ENCODE measurements around the gene DNAJC5G.
"Not testable (repeated sequence)": the region's sequence is repeated elsewhere in the genome, so short reads cannot be mapped to it uniquely, and the experiment has no call there.

DNAJC5G gene

DNA sequence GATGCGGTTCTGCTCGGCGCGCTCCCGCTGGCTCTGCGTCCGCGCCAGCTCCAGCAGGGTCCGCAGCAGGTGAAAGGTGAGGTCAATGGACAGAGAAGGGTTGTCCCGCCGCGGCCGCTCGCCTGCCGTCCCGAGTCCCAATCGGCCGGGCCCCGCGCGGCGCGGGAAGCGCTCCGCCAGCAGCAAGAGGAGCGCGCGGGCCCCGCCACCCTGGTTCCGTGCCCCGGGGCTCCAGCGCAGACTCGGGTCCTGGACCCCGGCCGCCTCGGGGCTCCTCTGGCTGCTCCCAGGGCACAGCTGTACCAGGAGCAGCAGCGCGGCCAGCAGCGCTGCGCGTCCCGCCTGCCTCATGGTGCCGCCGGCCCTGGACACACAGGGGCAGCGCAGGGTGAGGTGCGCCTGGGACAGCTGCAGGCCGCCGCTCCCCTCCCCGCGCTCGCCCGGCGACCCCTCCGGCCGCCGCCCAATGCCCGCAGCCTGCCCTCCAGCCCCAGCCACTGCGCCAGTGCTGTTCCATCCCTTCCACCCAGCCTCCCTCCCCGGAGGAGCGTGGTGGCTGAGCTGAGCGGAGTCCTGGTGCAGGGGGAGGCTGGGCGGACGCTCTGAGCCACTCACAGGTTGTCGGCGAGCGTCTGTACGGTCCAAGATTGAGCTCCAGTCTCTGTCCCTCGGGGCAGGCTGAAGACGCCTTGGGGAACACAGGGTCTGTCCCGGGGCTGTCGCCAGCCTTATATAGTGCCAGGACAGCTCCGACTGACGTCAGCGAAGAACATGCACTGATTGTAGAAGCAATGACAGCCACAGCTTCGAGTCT is 32.5 kb downstream of the DNAJC5G start:
- no peak for DNase-seq

- peak in 1 of 56 donors; percentile 14 for DNase-seq
These were observed 33.2 kb downstream of the DNAJC5G start, which contains the start of gene UCN for GRCh38 chr2:27308359-27308881. Gene UCN (minus strand): TSS chr2:27308445. CDS start chr2:27307895, 550 bp downstream.

DNA sequence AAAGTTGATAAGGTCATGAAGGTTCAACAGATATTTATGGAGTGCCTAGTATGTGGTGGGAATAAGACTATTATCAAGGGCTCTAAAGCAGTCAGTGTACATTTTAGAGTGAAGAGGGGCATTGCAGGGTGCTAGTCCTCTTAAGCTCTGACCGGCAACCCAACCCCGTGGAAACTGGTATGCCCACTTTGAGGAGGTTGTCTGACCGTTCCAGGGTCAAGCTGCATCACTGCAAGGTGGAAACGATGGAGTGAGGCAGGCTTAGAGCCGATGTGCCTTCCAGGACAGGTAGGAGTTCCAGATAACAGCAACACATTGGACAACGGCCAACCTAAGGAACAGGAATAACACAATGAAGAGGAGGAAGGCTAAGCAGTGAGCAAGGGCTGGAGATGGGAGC is 34.4 kb downstream of the DNAJC5G start:
- no peak for DNase-seq

DNA sequence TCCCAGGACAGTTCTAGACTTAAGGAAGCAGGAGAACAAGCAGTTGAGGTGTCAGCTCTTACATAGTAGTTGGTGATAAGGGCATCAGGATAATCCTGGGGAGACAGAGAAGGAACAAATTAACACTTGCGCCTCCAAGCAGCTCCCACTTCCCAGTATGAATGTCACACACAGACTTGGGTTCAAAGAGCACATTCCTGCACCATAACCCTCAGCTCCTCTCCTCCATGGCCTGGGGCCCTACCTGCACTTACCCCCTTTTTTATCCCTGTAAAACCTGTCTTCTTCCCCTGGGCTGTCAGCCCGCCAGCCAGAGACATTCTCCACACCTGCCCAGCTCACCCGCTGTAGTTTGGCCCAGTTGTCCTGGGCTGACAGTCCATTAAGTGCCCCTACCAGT is 36.9 kb downstream of the DNAJC5G start:
- DNase-seq, result no peak

GRCh38 chr2:27313882-27314645 is 38.8 kb downstream of the DNAJC5G start:
- no peak for DNase-seq

GRCh38 chr2:27314709-27315108 is 39.5 kb downstream of the DNAJC5G start:
- no peak for DNase-seq

- no peak for DNase-seq
These were observed 39.9 kb downstream of the DNAJC5G start for GRCh38 chr2:27315122-27315521.

GRCh38 chr2:27316655-27317412 is 41.6 kb downstream of the DNAJC5G start:
- DNase-seq, result peak in 41 of 56 donors; percentile 6 to 76 (median 40)

DNA sequence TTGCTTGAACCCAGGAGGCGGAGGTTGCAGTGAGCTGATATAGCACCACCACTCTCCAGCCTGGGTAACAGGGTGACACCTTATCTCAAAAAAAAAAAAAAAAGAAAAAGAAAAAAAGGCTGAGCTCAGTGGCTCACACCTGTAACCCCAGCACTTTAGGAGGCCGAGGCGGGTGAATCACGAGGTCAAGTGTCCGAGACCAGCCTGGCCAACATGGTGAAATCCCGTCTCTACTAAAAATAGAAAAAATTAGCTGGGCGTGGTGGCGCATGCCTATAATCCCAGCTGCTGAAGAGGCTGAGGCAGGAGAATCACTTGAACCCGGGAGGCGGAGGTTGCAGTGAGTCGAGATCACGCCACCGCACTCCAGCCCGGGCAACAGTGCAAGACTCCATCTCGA is 44.6 kb downstream of the DNAJC5G start:
- DNase-seq, result not testable (repeated sequence)

- no peak for DNase-seq
These were observed 45.8 kb downstream of the DNAJC5G start for GRCh38 chr2:27320958-27321543.

- peak in 2 of 56 donors; percentile 40 for DNase-seq
These were observed 47.1 kb downstream of the DNAJC5G start for GRCh38 chr2:27322301-27322765.

GRCh38 chr2:27322766-27323595 is 47.7 kb downstream of the DNAJC5G start, which contains the start of gene MPV17:
Gene MPV17 (minus strand): TSS chr2:27323097. CDS start chr2:27322517, 580 bp downstream.
- DNase-seq, result peak; percentile 46 to 94 (median 85)

DNA sequence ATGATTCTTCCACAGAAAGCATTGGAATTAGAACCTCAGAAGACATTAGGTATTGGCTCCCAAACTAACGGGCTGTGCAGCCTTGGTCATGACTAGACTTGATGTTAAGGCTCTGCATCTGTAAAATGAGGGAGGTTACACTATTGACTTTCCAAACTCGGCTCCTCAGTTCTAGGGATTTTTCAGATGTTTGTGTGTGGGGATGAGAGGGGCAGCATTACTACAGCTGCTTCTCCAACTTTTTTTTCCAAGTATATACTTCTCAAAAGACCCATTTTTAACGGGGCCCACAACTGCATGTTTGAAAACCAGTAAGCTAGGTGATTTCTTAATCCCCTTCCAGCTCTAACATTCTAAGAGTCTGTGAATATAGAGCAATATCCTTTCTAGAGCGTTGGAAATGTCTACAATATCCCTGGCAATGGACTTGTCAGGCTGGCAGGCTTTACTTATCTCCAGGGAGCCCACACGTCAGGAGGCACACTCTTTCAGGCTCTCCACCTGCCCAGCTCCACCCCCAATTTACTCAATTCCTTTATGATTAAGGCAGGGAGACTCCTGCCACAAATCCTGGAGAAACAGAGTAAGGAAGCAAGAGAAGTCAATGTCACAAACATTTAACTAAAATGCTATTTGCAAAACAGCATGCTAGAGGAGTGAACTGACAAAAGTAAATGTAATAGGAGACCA is 48.5 kb downstream of the DNAJC5G start:
- no peak for DNase-seq

- DNase-seq, result no peak
These were observed 49.5 kb downstream of the DNAJC5G start for GRCh38 chr2:27324720-27325119.
